ENCODE measurements around the gene PDE4D. TPM values are rescaled to one million over a fixed set of nuclear protein-coding genes. Genes with fewer than 3 reads are reported as not detected.
A peak's percentile ranks its signal among the peaks of the same experiment; 100 is the strongest.
"Not testable (repeated sequence)": the region's sequence is repeated elsewhere in the genome, so short reads cannot be mapped to it uniquely, and the experiment has no call there.

Gene PDE4D
- total RNA-seq, 1 experiment from 2014 or later = 32.5 TPM

GRCh38 chr5:59005934-59006701 lies 887.4 kb downstream of the PDE4D start:
- H3K4me3 ChIP-seq = no peak overlapping the region
- no peak for DNase-seq
- peaks cover 5% of the 10 kb centered on the region; the same call in 1 of the 2 replicates for H3K4me1 ChIP-seq
- H3K36me3 ChIP-seq = no peaks in the 10 kb centered on the region
- no peaks in the 10 kb centered on the region for H3K27me3 ChIP-seq
- no peak overlapping the region for H3K27ac ChIP-seq
- H3K9me3 ChIP-seq (replicated peaks) = no peaks in the 10 kb centered on the region

DNA sequence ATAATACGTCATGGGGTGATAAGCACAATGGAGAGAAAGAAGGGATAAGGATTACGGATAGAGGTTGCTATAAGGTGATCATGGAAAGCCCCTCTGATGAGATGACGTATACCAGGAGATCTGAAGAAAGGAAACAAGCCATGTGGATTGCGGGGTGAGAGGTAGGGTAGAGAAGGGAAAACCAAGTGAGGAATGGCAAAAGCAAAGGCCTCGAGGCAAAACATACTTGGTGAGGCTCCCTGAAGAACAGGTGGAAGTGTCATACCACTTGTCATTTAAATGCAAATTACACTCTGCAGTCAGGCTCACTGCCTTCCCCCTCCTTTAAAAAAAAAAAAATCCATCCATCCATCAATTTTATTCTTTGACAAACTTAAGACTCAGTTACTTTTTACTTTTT lies 889.9 kb downstream of the PDE4D start:
- H3K9me3 ChIP-seq (replicated peaks) = no peaks in the 10 kb centered on the region
- peaks cover 5% of the 10 kb centered on the region; the same call in 1 of the 2 replicates for H3K4me1 ChIP-seq
- H3K27me3 ChIP-seq = no peaks in the 10 kb centered on the region
- no peak overlapping the region for H3K27ac ChIP-seq
- DNase-seq = no peak
- H3K4me3 ChIP-seq = no peak overlapping the region
- H3K36me3 ChIP-seq = no peaks in the 10 kb centered on the region

- no peak for DNase-seq
- Histone ChIP-seq H3K4me1 (peaks cover 5% of the 10 kb centered on the region; the same call in 1 of the 2 replicates), H3K27ac (no peak overlapping the region), H3K36me3 (no peaks in the 10 kb centered on the region), H3K9me3 (replicated peaks) (no peaks in the 10 kb centered on the region), H3K4me3 (no peak overlapping the region), H3K27me3 (no peaks in the 10 kb centered on the region)
Measured at GRCh38 chr5:59003124-59003523, 890.4 kb downstream of the PDE4D start.

DNA sequence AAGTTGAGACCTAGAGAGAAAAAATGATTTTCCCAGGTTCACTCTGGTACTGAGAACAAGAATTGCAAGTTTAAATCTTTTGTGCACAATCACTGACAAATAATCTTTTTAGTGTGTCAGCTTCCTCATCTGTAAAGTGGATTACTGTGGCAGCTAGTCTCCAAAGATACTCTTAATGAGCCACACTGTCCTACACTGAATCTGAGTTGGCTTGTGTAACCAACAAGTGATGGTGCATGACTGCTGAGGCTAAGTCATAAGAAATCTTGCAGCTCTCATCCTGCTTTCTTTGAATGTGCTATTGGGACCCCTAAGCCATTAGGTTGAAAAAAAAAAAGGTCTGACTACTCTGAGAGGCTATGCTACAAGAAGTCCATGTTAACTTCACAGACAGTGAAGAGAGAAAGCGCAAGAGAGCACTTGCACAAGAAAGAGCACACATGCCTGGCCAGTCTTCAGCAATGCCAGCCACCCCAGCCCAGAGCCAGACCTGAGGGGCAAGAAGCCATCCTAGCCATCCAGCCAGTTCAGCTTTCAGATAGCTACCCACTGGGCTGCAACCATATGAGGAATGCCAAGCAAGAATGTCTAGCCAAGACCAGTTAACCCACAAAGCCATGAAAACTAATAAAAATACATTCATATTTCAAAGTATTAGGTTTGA lies 891.2 kb downstream of the PDE4D start:
- Histone ChIP-seq H3K36me3 (no peaks in the 10 kb centered on the region), H3K27me3 (no peaks in the 10 kb centered on the region), H3K4me1 (peaks cover 5% of the 10 kb centered on the region; the same call in 1 of the 2 replicates), H3K27ac (no peak overlapping the region), H3K4me3 (no peak overlapping the region), H3K9me3 (replicated peaks) (no peaks in the 10 kb centered on the region)
- no peak for DNase-seq

DNA sequence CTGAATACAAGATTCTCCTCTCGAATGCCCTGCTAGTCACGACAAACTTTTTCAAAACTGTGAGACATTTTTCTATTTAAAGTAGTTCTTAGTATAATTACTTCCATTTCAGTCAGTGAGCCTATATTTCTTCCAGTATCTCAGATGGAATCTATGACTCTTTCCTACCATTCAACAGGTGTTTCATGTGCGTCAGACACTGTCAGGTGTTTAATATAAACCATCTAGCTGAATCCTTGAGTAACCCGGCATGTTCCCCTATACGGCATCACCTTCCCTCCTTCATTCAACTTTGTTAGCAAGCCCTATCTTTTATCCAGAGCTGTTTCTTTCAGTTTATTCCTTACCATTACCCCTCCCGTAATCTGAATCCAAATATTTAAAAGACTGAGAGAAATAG lies 891.8 kb downstream of the PDE4D start:
- Histone ChIP-seq H3K36me3 (no peaks in the 10 kb centered on the region), H3K4me1 (peaks cover 5% of the 10 kb centered on the region; the same call in 1 of the 2 replicates), H3K27me3 (no peaks in the 10 kb centered on the region), H3K4me3 (no peak overlapping the region), H3K27ac (no peak overlapping the region), H3K9me3 (replicated peaks) (no peaks in the 10 kb centered on the region)
- DNase-seq = no peak

DNA sequence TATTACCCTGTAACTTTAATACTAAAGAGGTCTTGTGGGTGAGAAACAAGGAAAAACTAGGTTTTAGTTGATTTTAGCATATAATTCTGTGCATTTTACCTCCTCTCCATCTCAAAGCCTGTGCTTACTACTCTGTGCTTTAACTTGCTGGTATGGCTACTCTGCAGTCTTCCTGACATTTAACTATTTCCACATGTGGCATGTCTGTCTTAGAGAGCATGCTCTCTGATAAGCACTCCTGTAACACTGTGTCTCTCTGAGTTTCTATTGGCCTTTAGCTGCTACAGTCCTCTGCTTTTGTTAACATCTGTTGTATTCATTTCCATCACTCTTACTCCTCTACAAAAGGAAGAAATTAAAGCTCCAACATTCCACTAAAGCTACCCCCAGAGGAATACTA lies 892.4 kb downstream of the PDE4D start:
- Histone ChIP-seq H3K27ac (no peak overlapping the region), H3K36me3 (no peaks in the 10 kb centered on the region)
- no peak for DNase-seq

DNA sequence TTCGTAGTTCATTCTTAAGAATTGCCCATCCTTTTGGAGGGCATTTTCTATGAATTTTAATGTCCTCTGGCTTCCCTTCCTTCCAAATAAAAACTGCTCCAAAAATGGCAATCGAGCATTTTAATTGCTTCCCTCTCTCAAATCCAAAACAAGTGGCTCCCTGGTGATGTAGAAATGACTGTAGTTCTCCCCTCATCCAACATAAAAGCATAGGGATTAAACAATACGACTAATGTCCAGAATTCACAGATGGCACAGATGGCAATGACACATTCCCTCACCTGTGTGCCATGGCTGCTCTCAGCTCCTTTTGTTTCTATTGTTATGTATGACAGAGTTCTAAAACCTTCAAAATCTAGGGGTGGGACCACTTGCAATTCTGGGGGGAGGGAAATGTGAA lies 893.3 kb downstream of the PDE4D start:
- DNase-seq = no peak
- Histone ChIP-seq H3K9me3 (replicated peaks) (no peaks in the 10 kb centered on the region), H3K27ac (no peak overlapping the region), H3K27me3 (no peaks in the 10 kb centered on the region), H3K4me1 (peaks cover 5% of the 10 kb centered on the region; the same call in 1 of the 2 replicates), H3K4me3 (no peak overlapping the region), H3K36me3 (no peaks in the 10 kb centered on the region)

More for the DNA sequence above, 892.4 kb downstream of the PDE4D start:
- H3K9me3 ChIP-seq (replicated peaks) = no peaks in the 10 kb centered on the region
- no peak overlapping the region for H3K4me3 ChIP-seq
- H3K4me1 ChIP-seq = peaks cover 5% of the 10 kb centered on the region; the same call in 1 of the 2 replicates
- no peaks in the 10 kb centered on the region for H3K27me3 ChIP-seq

DNA sequence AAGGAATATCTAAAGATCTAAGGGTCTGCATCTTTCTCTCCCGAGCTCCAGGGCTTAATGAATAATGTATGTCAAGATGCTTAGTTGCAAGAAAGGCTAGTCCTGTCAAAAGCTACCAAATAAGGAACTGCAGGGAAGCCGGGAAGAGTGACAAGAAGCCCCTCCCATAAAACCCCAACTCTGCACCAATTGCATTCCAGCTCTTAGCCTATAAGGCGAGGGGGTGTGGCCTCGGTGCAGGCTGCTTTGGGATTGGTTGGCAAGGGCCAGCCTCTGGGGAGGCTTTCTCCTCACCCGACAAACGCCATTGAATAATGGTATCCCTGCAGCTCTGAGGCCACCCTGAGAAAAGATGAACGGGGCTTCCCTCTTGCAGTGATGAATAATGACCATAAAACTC lies 893.7 kb downstream of the PDE4D start:
- no peaks in the 10 kb centered on the region for H3K27me3 ChIP-seq
- no peak overlapping the region for H3K4me3 ChIP-seq
- H3K4me1 ChIP-seq = peaks cover 5% of the 10 kb centered on the region; the same call in 1 of the 2 replicates
- H3K9me3 ChIP-seq (replicated peaks) = no peaks in the 10 kb centered on the region
- H3K27ac ChIP-seq = no peak overlapping the region
- no peaks in the 10 kb centered on the region for H3K36me3 ChIP-seq
- DNase-seq = peak in 1 of 2 experiments; percentile 15

- no peaks in the 10 kb centered on the region for H3K27me3 ChIP-seq
- H3K9me3 ChIP-seq (replicated peaks) = no peaks in the 10 kb centered on the region
- no peak overlapping the region for H3K4me3 ChIP-seq
- H3K4me1 ChIP-seq = peaks cover 4% of the 10 kb centered on the region; the same call in 1 of the 2 replicates
- DNase-seq = no peak
- H3K27ac ChIP-seq = no peak overlapping the region
- H3K36me3 ChIP-seq = no peaks in the 10 kb centered on the region
Measured at GRCh38 chr5:58998544-58998943, 895.0 kb downstream of the PDE4D start.

DNA sequence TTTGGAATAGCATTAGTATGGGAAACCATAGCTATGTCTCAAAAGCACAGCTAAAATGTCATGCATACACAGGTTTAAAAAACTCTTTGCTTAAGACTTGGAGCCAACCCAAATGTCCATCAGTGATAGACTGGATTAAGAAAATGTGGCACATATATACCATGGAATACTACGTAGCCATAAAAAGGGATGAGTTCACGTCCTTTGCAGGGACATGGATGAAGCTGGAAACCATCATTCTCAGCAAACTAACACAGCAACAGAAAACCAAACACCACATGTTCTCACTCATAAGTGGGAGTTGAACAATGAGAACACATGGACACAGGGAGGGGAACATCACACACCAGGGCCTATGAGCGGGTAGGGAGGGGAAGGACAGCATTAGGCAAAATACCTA lies 897.7 kb downstream of the PDE4D start:
- not testable (repeated sequence) for H3K36me3 ChIP-seq; H3K4me3 ChIP-seq; H3K27me3 ChIP-seq; DNase-seq; H3K9me3 ChIP-seq (replicated peaks); H3K27ac ChIP-seq; H3K4me1 ChIP-seq

DNA sequence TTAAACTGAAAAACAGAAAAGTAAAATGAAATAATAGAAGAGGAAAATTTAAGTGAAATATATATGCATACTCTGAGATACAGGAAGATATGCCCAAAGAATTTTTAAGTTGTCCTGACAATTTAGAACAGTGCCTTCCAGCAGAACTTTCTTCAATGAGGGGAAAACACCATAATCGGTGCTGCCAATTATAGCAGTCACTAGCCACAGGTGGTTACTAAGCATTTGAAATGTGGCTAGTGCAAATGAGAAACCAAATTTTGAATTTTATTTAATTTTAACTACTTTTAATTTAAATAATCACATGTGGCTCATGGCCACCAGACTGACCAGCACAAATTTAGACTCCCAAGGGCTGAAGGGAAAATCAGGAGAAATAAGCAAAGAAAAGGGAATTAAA lies 900.1 kb downstream of the PDE4D start:
- Histone ChIP-seq H3K27ac (no peak overlapping the region), H3K27me3 (no peaks in the 10 kb centered on the region), H3K9me3 (replicated peaks) (no peaks in the 10 kb centered on the region), H3K4me1 (no peaks in the 10 kb centered on the region), H3K36me3 (peaks cover 10% of the 10 kb centered on the region), H3K4me3 (no peak overlapping the region)
- no peak for DNase-seq

GRCh38 chr5:58988938-58989337 lies 904.6 kb downstream of the PDE4D start:
- Histone ChIP-seq H3K4me3 (no peak overlapping the region), H3K36me3 (peaks cover 11% of the 10 kb centered on the region), H3K27ac (no peak overlapping the region), H3K4me1 (peaks cover 12% of the 10 kb centered on the region), H3K27me3 (no peaks in the 10 kb centered on the region), H3K9me3 (replicated peaks) (no peaks in the 10 kb centered on the region)
- no peak for DNase-seq

DNA sequence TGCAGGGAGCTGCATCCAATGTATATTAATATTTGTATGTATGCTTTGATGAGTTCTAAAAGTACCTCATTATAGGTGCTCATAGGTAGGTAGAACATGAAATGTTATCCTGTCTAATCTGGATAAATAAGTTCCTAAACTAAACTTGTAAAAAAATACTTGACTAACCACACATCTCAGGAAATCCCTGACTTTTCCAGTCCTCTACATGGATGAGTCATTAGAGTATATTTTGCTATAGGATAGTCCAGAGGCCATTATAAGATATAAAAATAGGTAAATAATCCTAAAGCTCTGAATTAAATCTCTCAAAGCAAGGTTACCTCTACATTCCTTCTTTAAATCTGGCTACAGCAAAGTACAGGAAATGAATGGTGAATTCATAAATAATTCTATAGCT lies 906.3 kb downstream of the PDE4D start:
- Histone ChIP-seq H3K9me3 (replicated peaks) (no peaks in the 10 kb centered on the region), H3K27ac (no peak overlapping the region), H3K4me3 (no peak overlapping the region), H3K4me1 (peaks cover 12% of the 10 kb centered on the region), H3K36me3 (peaks cover 13% of the 10 kb centered on the region), H3K27me3 (no peaks in the 10 kb centered on the region)
- DNase-seq = no peak

- no peak overlapping the region for H3K27ac ChIP-seq
- no peaks in the 10 kb centered on the region for H3K9me3 ChIP-seq (replicated peaks)
- no peaks in the 10 kb centered on the region for H3K27me3 ChIP-seq
- no peak overlapping the region for H3K4me3 ChIP-seq
- peaks cover 13% of the 10 kb centered on the region for H3K36me3 ChIP-seq
- no peak for DNase-seq
- H3K4me1 ChIP-seq = peaks cover 12% of the 10 kb centered on the region
Measured at GRCh38 chr5:58986281-58986680, 907.2 kb downstream of the PDE4D start.

DNA sequence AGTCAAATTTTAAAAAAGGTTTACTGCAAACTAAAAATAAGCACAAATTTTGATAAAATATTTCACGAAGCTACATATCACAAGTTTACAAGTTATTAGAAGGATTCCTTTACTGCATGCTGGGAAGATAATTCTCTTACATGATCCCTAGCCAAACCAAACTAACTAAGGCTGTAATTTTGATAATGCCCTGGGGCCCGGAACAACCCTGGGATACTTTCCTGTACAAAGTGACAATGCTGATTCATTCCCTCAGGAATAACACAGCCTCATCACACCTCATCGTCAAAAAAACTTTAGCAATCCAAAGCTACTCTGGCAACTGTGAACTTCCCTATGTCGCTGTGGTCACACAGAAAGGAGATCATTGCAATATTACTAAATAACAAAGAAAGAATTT lies 907.8 kb downstream of the PDE4D start:
- no peaks in the 10 kb centered on the region for H3K9me3 ChIP-seq (replicated peaks)
- DNase-seq = no peak
- no peaks in the 10 kb centered on the region for H3K27me3 ChIP-seq
- no peak overlapping the region for H3K27ac ChIP-seq
- H3K4me3 ChIP-seq = no peak overlapping the region
- H3K36me3 ChIP-seq = peaks cover 17% of the 10 kb centered on the region
- H3K4me1 ChIP-seq = peaks cover 12% of the 10 kb centered on the region

Measured in SJCRH30 (cell line).